Kasumi-1 (cell line): ENCODE results near the gene SNAPC2.
A peak's percentile ranks its signal among the peaks of the same experiment; 100 is the strongest.
"Not testable (repeated sequence)": the region's sequence is repeated elsewhere in the genome, so short reads cannot be mapped to it uniquely, and the experiment has no call there.

Source experiments
- DNase-seq, 2 experiments: peaks; one replicate each; lab custom pipeline; 2025; lab: John Stamatoyannopoulos, UW

SNAPC2 gene

DNA sequence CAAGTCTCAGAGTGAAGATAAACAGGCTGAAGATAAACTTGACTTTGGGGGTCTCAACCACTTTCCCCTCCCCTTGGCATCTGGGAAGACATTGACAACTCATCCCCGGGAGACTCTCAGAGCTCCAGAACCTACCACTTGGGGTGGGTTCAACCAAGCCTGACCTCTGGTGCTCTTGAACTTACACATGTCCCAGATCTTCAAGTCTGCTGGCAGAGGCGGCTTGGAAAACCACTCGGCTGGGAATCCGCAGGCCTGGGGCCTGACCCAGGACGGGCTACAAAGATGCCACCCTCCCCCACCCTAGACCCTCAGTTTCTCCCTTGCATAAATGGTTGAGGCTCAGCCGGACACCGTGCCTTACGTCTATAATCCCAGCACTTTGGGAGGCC lies 31.3 kb upstream of the SNAPC2 start:
- no peak for DNase-seq

DNA sequence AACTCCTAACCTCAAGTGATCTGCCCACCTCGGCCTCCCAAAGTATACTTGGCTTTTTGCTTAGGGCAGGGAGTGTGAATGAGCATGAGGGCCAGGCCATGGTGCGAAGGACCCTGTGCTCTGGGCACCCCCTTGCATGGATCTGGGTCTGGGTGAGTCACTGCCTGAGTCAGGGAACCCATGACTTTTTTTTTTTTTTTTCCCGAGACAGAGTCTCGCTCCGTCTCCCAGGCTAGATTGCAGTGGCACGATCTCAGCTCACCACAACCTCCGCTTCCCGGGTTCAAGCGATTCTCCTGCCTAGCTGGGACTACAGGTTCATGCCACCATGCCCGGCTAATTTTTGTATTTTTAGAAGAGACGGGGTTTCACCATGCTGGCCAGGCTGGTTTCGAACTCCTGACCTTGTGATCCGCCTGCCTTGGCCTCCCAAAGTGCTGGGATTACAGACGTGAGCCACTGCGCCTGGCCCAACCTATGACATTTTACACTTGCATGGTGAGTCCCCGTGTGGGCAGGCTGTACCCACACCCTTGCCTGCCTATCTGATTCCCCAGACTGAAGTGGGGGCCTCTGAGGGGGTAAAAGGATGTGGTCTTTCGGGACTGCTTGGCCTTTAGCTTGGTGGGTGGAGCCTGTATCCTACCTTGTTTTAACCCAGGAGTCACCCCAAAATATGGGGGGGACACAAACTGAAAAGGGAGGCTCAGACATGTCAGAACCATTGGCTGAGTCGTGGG lies 26.6 kb upstream of the SNAPC2 start:
- not testable (repeated sequence) for DNase-seq

DNA sequence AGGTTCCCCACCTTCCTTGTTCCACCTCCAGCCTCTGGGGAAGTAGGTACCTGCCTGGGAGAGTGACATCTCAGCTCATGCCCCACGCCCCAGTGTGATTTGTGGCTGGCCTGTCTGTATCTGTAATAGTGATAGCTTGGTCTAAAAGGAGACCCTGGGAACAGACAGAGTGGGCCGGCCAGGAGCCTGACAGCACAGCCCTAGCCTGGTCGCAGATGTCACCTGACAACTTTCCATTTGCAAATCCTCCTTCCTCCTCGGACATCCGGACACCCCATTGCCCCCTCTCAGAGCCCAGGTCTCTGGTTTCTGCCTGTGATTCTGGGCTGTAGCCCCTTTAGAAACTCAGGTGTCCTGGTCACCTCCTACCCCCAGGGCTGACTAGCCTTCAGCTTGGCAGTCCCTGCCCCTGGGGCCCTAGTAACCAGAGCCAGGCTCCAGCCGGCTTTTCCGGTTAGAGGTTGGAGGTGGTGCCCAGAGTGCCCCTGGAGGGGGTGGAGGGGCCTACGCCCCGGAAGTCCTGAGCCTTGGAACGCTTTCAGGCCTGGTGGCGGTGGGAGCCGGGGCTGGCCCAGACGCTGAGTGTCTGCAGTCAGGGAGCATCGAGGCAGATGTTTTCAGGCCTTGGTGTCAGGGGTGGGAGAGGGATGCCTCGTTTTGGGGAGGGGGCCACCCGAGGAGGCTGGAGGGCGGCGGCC lies 25.4 kb upstream of the SNAPC2 start:
- DNase-seq: no peak

DNA sequence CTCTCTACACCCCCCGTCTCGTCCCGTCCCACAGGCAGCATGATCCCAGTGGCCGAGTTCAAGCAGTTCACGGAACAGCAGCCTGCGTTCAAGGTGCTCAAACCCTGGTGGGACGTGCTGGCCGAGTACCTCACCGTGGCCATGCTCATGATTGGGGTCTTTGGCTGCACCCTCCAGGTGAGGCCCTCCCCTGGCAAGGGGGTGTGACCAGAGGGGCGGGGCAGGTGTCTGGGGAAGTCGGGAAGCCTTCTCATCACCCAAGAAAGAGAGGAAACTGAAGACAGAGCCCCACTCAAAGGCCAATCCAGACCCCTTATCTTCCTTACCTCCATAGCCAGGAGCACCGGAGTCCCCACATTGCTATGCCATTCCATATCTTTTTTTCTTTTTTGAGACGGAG lies 24.6 kb upstream of the SNAPC2 start:
- DNase-seq: no peak

DNA sequence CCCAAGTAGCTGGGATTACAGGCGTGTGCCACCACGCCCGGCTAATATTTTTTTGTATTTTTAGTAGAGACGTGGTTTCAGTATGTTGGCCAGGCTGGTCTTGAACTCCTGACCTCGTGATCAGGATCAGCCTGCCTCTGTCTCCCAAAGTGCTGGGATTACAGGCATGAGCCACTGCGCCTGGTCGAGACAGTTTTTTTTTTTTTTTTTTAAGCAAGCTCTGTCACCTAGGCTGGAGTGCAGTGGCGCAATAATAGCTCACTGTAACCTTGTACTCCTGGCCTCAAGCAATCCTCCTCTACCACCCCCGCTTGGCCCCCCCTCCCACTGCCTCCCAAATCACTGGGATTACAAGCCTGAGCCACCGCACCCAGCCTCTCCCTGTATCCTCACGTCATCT lies 22.8 kb upstream of the SNAPC2 start:
- DNase-seq: no peak

DNA sequence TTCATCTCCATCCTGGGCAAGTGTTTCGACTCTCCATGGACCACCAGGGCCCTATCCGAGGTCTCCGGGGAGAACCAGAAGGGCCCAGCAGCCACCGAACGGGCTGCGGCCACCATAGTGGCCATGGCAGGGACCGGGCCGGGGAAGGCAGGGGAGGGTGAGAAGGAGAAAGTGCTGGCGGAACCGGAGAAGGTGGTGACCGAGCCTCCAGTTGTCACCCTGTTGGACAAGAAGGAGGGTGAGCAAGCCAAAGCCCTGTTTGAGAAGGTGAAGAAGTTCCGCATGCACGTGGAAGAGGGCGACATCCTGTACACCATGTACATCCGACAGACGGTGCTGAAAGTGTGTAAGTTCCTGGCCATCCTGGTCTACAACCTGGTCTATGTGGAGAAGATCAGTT lies 21.2 kb upstream of the SNAPC2 start:
- DNase-seq: no peak

DNA sequence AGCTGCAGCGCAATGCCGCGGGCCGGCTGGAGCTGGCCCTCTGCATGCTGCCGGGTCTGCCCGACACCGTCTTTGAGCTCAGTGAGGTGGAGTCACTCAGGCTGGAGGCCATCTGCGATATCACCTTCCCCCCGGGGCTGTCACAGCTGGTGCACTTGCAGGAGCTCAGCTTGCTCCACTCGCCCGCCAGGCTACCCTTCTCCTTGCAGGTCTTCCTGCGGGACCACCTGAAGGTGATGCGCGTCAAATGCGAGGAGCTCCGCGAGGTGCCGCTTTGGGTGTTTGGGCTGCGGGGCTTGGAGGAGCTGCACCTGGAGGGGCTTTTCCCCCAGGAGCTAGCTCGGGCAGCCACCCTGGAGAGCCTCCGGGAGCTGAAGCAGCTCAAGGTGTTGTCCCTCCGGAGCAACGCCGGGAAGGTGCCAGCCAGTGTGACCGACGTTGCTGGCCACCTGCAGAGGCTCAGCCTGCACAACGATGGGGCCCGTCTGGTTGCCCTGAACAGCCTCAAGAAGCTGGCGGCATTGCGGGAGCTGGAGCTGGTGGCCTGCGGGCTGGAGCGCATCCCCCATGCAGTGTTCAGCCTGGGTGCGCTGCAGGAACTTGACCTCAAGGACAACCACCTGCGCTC lies 20.3 kb upstream of the SNAPC2 start:
- DNase-seq: no peak

DNA sequence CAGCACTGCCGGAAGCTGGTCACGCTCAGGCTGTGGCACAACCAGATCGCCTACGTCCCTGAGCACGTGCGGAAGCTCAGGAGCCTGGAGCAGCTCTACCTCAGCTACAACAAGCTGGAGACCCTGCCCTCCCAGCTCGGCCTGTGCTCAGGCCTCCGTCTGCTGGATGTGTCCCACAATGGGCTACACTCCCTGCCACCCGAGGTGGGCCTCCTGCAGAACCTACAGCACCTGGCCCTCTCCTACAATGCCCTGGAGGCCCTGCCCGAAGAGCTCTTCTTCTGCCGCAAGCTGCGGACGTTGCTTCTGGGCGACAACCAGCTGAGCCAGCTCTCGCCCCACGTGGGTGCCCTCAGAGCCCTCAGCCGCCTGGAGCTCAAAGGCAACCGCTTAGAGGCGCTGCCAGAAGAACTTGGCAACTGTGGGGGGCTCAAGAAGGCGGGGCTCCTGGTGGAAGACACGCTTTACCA lies 19.7 kb upstream of the SNAPC2 start:
- DNase-seq: no peak

DNA sequence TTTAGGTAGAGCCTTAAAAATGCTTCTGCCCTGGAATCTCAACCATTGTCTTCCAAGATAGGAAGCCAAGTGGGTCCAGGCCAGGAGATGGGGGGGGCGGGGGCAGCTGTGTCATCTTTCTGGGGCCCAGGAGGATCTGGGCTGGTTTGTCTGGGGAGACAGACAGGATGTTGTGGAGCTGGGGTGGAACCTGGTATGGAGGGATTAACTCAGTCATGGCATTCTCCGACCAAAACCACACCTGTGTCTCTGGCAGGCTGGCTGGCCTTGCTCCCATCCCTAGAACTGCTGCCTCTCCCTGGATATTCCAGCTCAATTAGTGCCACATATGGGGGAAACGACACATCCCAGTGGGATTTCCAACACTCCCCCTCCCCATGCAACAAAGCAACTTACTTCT lies 19.2 kb upstream of the SNAPC2 start:
- DNase-seq: no peak

DNA sequence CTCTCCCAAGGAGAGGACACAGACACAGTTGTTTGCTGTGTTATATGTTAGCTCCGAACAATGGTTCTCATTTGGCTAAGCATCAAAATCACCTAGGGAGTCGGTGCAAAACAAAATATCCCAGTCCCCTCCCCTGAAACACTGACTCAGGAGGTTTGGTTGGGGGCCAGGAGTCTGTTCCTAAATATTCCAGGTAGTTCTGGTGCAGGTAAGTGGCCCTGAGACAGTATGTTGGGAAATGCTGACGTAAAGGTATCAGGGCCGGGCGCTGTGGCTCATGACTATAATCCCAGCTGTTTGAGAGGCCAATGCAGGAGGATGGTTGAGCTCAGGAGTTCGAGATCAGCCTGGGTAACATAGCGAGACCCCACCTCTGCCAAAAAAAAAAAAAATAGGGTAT lies 18.8 kb upstream of the SNAPC2 start:
- DNase-seq: no peak

DNA sequence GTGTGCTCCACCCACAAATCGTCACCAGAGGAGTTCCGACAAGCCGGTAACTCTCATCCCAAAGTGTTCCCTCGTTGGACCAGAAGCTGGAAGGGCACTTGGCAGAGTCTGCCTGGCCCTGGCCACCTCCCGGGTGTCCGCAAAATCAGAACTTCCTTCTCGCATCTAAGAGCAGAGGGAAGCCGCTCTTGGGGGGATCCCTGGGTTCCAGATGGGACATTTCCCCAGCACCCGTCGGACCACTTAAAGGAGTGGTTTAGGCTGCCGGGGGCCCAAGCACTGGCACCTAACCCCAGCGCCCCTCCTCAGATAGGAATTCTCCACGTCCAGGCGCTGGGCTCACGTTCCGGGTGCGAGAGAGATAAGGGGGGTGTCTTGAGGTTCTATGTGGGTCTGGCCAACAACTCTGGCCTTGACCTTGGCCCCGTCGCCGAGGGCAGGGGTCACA lies 17.3 kb upstream of the SNAPC2 start:
- DNase-seq: no peak

DNA sequence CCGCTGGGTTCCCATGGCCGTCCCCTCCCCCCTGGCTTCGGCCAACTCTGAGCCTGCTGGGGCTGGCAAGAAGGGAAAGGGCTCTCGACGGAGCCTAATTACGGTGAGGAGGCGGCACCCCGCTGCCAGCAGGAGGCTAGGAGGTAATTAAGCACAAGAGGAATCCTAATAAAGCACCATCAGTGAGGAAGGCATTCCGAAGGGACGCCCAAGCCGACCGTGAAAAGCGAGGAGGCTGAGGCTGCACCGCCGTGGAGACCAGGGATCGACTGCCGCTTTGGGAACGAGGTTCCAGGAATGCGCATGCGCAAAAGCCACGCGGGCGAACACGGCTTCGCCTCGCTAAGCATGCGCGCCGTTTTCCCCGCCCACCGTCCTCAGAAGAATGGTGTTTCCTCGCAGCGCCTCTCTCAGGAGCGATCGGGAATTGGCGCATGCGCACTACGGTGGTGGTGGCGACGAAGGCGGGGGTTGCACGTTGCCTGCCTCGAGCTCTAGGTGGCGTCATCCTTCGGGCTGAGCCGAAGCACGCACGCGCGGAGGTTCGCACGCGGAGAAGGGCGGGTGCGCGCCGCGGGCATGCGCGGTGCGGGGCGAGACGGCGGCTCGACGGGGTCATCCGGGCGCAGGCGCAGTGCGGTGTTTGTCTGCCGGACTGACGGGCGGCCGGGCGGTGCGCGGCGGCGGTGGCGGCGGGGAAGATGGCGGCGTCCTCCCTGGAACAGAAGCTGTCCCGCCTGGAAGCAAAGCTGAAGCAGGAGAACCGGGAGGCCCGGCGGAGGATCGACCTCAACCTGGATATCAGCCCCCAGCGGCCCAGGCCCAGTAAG lies 16.7 kb upstream of the SNAPC2 start, which contains the start of gene MAP2K7:
Gene MAP2K7 (plus strand): TSS at position 634 of the 830 bp plus-strand sequence. CDS start 68 bp downstream, at position 702.
- DNase-seq: peak; percentile 98

DNA sequence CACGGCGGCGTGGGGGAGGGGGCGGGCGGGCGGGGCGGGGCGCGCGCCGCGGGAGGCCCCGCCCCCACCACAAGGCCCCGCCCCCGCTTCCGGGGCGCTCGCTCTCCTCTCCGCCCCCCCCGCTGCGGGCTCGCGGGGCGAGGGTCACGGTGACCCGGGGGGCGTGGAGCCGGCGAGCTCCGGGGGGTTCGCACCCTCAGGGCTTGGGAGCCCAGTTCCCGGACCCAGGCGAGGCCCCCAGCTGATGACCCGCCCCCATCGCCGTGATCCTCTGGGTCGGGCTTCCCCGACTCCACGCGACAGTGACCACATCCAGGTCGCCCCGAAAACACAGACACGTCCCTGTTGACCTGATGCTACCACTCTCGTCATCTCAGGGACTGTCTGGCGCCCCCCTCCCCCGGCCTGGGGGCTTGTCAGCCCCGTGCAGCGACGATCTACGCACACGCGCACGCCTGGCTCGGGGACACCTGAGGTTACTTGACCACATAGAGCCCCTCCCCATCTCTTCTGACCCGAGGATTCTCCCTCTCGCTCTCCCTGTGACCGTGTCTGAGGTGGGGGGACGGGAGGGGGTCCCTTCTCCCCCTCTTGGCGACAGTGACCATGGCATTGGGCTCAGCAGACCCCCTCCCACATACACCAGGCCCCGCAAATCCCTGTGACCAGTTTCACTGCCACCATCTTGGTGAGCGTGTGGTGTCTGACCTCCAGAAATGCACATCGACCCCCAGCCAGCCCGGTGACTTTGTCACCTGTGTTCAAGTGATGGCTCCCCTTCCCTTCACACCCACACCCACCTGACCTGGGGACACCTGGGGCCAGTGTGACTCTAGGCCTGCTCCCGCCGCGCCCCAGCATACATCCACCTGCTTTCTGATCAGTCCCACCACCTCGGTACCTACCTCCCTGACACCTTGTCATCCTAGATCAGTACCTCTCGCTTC lies 15.8 kb upstream of the SNAPC2 start:
- DNase-seq: peak in 1 of 2 experiments; percentile 17

DNA sequence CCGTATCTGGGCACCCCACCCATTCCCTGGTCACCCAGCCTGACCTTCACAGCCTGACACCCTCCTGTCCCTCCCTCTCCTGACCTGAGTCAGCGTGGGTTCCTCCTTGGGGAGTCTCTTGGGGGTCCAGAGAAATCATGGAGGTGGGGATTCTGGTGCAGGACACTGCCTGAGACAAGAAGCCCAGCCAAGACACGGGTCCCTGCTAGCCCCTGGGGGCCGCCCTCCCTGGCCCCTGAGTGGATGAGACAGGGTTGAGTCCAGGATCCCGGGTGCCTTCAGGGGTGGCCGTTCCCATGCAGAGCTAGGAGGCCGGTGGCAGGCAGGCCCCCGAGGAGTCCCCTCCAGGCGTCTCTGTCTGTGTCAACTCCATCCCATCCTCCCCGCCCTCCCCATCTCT lies 14.9 kb upstream of the SNAPC2 start:
- no peak for DNase-seq

DNA sequence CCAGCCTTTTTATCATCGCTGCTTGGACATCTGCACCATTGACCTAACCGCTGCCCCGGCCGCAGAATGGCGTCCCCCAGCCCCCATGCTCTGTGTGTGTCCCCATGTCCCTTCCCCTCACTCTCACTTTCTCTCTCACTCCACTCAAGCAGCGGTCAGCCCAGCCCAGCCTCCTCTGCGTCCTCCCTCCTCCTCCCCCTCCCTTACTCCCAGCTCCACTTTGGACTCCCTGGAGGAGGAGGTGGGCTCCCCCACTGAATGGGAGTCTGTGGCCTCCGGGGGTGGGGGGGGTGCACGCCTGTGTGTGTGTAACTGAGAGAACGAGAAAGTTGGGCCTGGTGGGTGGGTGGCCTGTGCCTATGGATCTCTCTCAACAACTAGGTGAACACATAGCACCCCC lies 14.3 kb upstream of the SNAPC2 start:
- no peak for DNase-seq

DNA sequence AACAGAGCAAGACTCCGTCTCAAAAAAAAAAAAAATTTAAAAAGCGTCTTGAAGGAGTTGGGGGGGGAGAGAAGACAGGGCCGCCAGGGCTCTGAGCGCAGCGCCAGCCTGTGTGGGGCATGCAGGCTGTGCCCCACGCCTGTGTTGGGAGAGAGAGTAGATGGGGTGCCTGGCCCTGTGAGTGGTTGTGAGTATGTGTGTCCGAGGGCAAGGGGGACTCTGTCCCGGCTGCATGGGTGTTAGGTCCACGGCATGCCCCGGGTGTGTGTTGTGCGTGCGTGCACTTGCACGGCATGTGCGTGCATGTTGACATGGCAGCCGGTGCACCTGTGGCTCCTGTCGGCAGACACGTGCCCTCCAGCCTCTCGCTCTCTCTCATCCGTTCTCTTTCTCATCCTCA lies 13.0 kb upstream of the SNAPC2 start:
- no peak for DNase-seq

DNA sequence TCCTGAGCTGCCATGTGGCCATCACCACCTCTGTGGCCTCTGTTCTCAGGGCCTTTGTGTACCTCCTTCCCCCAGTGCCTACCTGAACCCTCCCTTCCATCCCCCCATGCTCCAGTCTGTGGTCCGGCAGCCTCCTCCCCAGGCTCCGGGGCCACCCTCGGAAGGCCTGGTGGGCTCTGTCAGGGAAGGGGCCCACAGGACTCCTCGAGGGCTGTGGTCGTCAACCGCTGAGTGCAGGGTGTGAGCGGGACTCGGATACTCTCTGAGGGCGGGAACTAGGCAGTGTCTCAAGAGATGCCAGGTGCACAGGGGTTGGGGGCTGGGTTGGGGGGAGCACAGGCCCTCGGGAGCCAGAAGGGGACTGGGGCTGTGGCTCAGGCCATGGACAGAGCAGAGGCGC lies 12.6 kb upstream of the SNAPC2 start:
- no peak for DNase-seq

DNA sequence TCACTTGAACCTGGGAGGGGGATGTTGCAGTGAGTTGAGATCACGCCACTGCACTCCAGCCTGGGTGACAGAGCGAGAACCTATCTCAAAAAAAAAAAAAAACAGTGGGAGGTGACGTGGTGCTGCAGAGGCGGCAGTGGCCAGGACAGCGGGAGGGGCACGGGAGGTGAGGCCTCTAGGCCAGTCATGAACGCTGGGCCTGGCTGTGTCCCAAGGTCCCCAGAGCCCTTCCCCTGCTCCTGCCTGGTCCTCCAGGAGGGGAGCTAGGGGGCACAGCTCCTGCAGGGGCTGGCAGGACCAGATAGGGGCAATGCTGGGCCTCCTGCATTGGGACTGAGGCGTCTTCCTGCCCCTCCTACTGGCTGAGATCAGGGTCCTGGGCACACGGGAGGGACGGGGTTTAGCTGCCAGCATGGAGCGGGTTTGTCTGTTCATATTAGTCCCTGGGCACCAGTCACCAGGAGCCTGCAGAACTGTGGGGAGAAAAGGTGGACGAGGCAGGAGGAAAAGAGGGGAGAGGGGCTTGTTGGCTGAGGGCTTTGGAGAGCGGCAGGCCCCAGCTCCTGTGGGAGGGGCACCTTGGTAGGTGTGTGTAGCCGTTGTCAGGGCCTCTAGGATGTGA lies 11.9 kb upstream of the SNAPC2 start:
- DNase-seq: no peak

DNA sequence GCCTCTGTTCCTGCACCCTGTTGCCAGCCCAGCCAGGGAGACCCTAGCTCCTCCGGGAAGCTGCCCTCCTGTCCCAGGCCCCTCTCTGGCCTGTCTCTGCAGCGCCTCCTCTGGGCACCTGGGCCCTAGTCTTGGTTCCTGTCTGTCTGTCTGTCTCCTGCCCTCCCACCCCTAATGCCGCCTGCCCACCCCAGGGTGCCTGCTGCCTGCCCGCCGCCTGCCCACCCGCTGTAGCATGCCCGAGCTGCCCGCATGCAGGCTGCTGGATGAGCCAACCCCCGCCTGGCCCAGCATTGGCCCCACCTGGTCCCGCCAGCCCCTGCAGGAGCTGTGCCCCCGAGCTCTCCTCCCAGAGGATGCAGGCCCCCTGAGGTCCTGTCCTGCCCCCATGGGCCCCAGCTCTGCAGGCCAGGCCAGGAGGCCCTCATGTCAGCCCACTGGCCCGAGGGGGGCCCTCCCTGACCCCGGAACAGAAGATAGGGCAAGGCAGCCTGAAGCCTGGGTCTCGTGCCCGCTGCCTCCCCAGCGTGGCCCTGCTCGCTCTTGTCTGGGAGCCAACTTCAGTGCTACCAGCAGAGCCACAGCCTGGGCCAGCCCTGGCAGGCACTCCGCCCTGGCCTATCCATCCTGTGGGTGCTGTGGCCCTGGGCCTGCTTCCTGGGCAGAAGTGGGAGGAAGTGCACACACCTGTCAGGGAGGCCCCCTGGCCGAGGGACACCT lies 11.2 kb upstream of the SNAPC2 start:
- no peak for DNase-seq
